T1000 (cell line): ENCODE results near the gene RALGDS.
"Not testable (repeated sequence)": the region's sequence is repeated elsewhere in the genome, so short reads cannot be mapped to it uniquely, and the experiment has no call there.

ENCODE experiments used
- DNase-seq: peaks from one replicate; lab custom pipeline; 2025; ENCODE audit warnings: mixed read lengths; lab: John Stamatoyannopoulos, UW

Gene RALGDS

GRCh38 chr9:133088146-133088750 is 32.8 kb downstream of the RALGDS start:
- no peak for DNase-seq

- DNase-seq, result no peak
These were observed 33.5 kb downstream of the RALGDS start for GRCh38 chr9:133087429-133088145.

DNA sequence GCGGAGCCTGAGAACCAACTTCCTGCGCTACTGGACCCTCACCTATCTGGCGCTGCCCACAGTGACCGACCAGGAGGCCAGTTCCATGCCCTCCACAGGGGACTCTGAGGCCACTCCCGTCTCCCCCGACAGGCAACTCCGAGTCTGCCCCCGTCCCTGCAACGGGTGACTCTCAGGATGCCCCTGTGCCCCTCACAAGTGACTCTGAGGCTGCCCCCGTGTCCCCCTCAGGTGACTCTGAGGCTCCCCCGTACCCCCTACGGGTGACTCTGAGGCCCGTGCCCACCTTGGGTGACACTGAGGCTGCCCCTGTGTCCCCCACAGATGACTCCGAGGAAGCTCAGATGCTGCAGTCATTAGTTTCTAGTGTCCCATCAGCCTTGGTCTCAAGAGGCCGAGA is 34.1 kb downstream of the RALGDS start:
- no peak for DNase-seq

GRCh38 chr9:133086212-133086860 is 34.7 kb downstream of the RALGDS start:
- not testable (repeated sequence) for DNase-seq

DNA sequence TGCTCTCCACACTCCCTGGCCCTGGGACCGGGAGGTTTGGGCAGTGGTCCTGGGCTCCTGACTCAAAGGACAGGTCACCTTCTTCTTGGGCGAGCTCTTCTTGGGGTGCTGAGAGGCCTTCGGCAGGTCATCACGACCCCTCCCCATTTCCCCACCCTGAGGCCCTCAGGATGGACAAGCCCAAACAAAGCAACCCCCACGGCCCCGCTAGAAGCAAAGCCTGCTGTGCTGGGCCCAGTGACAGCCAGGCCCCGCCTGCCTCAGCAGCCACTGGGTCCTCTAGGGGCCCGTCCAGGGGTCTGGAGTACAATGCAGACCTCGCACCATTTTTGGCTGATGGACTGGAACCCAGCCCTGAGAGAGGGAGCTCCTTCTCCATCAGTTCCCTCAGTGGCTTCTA is 37.4 kb downstream of the RALGDS start:
- not testable (repeated sequence) for DNase-seq

GRCh38 chr9:133081957-133082644 is 38.9 kb downstream of the RALGDS start:
- DNase-seq, result not testable (repeated sequence)

GRCh38 chr9:133080786-133081779 is 40.0 kb downstream of the RALGDS start:
- not testable (repeated sequence) for DNase-seq

- DNase-seq, result no peak
These were observed 40.9 kb downstream of the RALGDS start for GRCh38 chr9:133080161-133080560.

GRCh38 chr9:133078486-133078885 is 42.6 kb downstream of the RALGDS start:
- DNase-seq, result no peak

DNA sequence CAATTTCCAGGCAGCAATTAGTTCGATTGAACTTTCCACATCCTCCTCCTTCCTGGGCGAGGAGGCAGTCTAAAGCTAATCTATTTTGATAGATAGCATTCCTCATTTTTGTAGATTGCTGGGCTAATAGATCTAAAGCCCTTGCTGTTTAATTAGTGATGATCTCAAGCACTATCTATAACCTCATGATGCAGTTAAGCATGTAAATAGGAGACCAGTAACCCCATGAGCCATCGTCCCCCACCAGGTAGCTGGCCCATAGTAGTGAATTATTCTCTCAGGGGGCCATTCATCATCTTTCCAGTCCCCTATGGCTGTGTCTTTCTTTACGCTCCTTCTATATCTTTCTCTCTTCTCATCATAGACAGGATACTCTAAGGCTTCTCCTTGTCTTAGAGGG is 44.3 kb downstream of the RALGDS start:
- DNase-seq, result no peak

GRCh38 chr9:133075925-133076630 is 45.0 kb downstream of the RALGDS start:
- no peak for DNase-seq

DNA sequence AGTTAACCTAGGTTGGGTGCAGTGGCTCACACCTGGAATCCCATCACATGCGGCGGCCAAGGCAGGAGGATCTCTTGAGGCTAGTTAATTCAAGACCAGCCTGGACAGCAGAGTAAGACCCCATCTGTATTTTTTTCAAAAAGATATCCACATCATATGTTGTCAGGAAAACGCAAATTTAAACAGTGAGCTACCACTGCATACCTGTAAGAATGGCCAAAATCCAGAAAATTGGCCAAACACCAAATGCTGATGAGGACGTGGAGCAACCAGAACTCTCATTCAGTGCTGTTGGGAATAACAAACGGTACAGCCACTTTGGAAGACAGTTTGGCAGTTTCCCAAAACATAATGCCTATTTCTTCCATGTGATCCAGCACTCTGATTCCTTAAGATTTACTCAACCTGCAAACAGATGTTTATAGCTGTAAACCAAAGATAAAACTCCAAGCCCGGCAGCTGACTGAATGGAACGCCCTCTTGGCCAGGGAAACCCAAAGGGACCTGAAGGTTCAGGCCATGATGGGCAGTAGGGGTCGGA is 46.9 kb downstream of the RALGDS start:
- DNase-seq, result no peak

- DNase-seq, result no peak
These were observed 47.7 kb downstream of the RALGDS start for GRCh38 chr9:133073086-133074014.

DNA sequence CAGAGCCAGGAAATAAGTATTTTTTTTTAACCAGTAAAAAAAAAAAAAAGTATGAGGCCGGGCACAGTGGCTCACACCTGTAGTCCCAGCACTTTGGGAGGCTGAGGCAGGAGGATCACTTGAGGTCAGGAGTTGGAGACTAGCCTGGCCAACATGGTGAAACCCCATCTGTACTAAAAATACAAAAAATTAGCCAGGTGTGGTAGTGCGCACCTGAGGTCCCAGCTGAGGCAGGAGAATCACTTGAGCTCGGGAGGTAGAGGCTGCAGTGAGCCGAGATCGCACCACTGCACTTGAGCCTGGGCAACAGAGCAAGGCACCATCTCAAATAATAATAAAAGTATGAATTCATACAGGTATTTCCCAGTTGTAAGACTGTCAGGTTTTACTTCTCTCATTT is 48.8 kb downstream of the RALGDS start:
- DNase-seq, result not testable (repeated sequence)

DNA sequence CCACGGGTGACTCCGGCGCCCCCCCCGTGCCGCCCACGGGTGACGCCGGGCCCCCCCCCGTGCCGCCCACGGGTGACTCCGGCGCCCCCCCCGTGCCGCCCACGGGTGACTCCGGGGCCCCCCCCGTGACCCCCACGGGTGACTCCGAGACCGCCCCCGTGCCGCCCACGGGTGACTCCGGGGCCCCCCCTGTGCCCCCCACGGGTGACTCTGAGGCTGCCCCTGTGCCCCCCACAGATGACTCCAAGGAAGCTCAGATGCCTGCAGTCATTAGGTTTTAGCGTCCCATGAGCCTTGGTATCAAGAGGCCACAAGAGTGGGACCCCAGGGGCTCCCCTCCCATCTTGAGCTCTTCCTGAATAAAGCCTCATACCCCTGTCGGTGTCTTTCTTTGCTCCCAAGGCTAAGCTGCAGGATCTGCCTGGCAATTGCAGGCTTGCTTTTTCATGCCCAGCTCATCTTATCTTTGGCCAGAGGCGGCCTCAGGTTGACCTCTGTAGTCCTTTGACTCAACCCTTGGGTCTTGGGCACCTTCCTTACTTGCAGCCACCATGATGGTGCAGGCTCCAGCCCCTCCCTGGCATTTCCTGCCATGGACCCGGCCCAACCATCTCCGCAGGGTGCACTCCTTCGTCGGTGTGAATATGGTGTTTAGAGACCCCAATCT is 49.4 kb downstream of the RALGDS start:
- no peak for DNase-seq

GRCh38 chr9:133070985-133071384 is 50.1 kb downstream of the RALGDS start:
- DNase-seq, result not testable (repeated sequence)

- DNase-seq, result not testable (repeated sequence)
These were observed 50.5 kb downstream of the RALGDS start for GRCh38 chr9:133070500-133070961.

DNA sequence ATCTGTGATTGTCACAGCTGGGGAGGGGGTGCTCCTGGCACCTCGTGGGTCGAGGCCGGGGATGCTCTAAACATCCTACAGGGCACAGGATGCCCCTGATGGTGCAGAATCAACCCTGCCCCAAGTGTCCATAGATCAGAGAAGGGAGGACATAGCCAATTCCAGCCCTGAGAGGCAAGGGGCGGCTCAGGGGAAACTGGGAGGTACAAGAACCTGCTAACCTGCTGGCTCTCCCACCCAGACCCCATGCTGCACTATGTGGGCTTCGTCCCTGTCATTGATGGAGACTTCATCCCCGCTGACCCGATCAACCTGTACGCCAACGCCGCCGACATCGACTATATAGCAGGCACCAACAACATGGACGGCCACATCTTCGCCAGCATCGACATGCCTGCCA is 52.6 kb downstream of the RALGDS start:
- DNase-seq, result not testable (repeated sequence)

DNA sequence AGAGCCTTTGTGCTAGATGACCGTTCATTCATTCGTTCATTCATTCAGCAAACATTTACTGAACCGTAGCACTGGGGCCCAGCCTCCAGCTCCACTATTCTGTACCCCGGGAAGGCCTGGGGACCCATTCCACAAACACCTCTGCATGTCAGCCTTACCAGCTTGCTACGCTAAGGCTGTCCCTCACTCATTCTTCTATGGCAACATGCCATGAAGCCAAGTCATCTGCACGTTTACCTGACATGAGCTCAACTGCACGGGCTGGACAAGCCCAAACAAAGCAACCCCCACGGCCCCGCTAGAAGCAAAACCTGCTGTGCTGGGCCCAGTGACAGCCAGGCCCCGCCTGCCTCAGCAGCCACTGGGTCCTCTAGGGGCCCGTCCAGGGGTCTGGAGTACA is 53.2 kb downstream of the RALGDS start:
- no peak for DNase-seq
